ENCODE measurements around the gene SLC7A8.

DNA sequence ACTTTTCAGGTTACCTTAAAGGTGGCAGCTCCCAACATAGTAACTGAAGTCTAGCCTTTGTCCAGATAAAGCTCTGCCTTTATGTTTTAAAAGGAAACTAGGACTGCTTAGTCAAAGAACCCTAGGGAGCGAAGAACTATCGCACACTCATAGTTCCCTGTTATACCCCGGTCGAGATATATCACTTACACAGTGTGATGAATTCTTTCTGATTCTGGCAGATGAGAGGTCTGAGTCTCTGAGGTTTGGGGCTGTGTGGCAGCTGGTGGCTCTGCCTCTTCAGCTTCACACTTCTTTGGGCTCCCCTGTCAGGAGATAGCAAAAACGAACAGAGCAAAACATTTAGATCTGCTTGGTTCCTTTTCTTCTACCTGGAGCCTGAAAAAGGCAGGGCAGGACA, 105.5 kb downstream of the SLC7A8 start:
- TF ChIP-seq RAD21 (IDR thresholded peaks at IDR 0.05; ENCODE audit: low read length) = no peak
- TF ChIP-seq RFX5 (IDR thresholded peaks at IDR 0.05; ENCODE audit: low read depth, low read length) = no peak
- TF ChIP-seq, protein P1, sequence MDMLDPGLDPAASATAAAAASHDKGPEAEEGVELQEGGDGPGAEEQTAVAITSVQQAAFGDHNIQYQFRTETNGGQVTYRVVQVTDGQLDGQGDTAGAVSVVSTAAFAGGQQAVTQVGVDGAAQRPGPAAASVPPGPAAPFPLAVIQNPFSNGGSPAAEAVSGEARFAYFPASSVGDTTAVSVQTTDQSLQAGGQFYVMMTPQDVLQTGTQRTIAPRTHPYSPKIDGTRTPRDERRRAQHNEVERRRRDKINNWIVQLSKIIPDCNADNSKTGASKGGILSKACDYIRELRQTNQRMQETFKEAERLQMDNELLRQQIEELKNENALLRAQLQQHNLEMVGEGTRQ (IDR thresholded peaks at IDR 0.05; ENCODE audit: low read depth, low read length) = no peak
- no peak for TF ChIP-seq CTCF (conservative IDR thresholded peaks at IDR 0.05; ENCODE audit: low read depth, low read length)
- no peak for TF ChIP-seq POLR2A (IDR thresholded peaks at IDR 0.05; ENCODE audit: low read depth, low read length)
- no peak for TF ChIP-seq CEBPB (IDR thresholded peaks at IDR 0.05; ENCODE audit: low read depth, low read length)
- no peak for TF ChIP-seq ELK1 (IDR thresholded peaks at IDR 0.05; ENCODE audit: borderline replicate concordance, low read depth, low read length)
- TF ChIP-seq MAFK (IDR thresholded peaks at IDR 0.05; ENCODE audit: low read depth, low read length) = no peak
- TF ChIP-seq MXI1 (IDR thresholded peaks at IDR 0.05; ENCODE audit: borderline replicate concordance, low read depth, low read length) = no peak
- TF ChIP-seq MAZ (IDR thresholded peaks at IDR 0.05; ENCODE audit: borderline replicate concordance, low read depth, low read length) = no peak
- TF ChIP-seq BHLHE40 (IDR thresholded peaks at IDR 0.05; ENCODE audit: low read depth, low read length) = no peak
- TF ChIP-seq RCOR1 (IDR thresholded peaks at IDR 0.05; ENCODE audit: insufficient replicate concordance, low read length) = no peak
- TF ChIP-seq FOS (IDR thresholded peaks at IDR 0.05; ENCODE audit: low read depth, low read length) = no peak
- no peak for TF ChIP-seq SMC3 (IDR thresholded peaks at IDR 0.05; ENCODE audit: low read depth, low read length)

All from IMR-90 (cell line).